KMS-11 (cell line): Measurements from ENCODE around the gene KIAA1755.

Experiments used
- H2AFZ ChIP-seq: fragments of 200-600 bp; sonication (generic); 2 replicates; pipeline ENCODE4 v1.6.1; 2016; ENCODE audit warnings: antibody characterized with exemption, mixed run types, low read depth
- H3K27ac ChIP-seq: fragments of 200-600 bp; sonication (generic); 2 replicates; pipeline ENCODE4 v1.6.1; 2016; ENCODE audit warnings: mild to moderate bottlenecking, mixed run types
- H3K27me3 ChIP-seq: fragments of 200-600 bp; sonication (generic); 2 replicates; pipeline ENCODE4 v1.6.1; 2017; ENCODE audit warnings: mild to moderate bottlenecking, low read depth, mixed run types, moderate library complexity; ENCODE audit not compliant: insufficient read depth
- H3K36me3 ChIP-seq: fragments of 200-600 bp; sonication (generic); 2 replicates; pipeline ENCODE4 v1.6.1; 2017; ENCODE audit warnings: mild to moderate bottlenecking, mixed run types; ENCODE audit not compliant: insufficient read depth
- H3K4me1 ChIP-seq: fragments of 200-600 bp; sonication (generic); 2 replicates; pipeline ENCODE4 v1.6.1; 2016; ENCODE audit warnings: mild to moderate bottlenecking, low read depth, mixed run types; ENCODE audit not compliant: poor library complexity, severe bottlenecking
- H3K4me2 ChIP-seq: fragments of 200-600 bp; sonication (generic); 2 replicates; pipeline ENCODE4 v1.7.0; 2016; ENCODE audit warnings: mild to moderate bottlenecking, mixed run types
- H3K4me3 ChIP-seq: fragments of 200-600 bp; sonication (generic); IDR thresholded peaks from 2 replicates; pipeline ENCODE4 v1.6.1; 2017; ENCODE audit warnings: low read depth, low read length, mixed read lengths; ENCODE audit not compliant: insufficient read depth
- H3K79me2 ChIP-seq: fragments of 200-600 bp; sonication (generic); 2 replicates; pipeline ENCODE4 v1.6.1; 2016; ENCODE audit warnings: low read depth, mixed run types; ENCODE audit not compliant: insufficient read depth
- H3K9ac ChIP-seq: fragments of 200-600 bp; sonication (generic); 2 replicates; pipeline ENCODE4 v1.6.1; 2016; ENCODE audit warnings: mild to moderate bottlenecking, mixed run types
- H4K20me1 ChIP-seq: fragments of 200-600 bp; sonication (generic); 2 replicates; pipeline ENCODE4 v1.6.1; 2016; ENCODE audit warnings: mild to moderate bottlenecking, mixed run types; ENCODE audit not compliant: insufficient read depth
- CTCF ChIP-seq: fragments of 200-600 bp; sonication (generic); conservative IDR thresholded peaks from 2 replicates; pipeline ENCODE4 v1.6.1; 2017; ENCODE audit warnings: low read depth, mild to moderate bottlenecking, antibody characterized with exemption, low read length, moderate library complexity, mixed read lengths

The KIAA1755 gene

GRCh38 chr20:38215194-38216182 is 45.0 kb downstream of the KIAA1755 start:
- no peak overlapping the region for H3K4me2 ChIP-seq
- no peak overlapping the region for H3K4me3 ChIP-seq
- no peaks in the 10 kb centered on the region for H3K4me1 ChIP-seq
- no peak overlapping the region for H3K27ac ChIP-seq
- no peak for TF ChIP-seq CTCF
- H3K36me3 ChIP-seq: no peaks in the 10 kb centered on the region
- no peaks in the 10 kb centered on the region; the same call in 1 of the 2 replicates for H3K27me3 ChIP-seq
- H3K79me2 ChIP-seq: no peaks in the 10 kb centered on the region
- no peak overlapping the region for H3K9ac ChIP-seq
- H2AFZ ChIP-seq: no peak overlapping the region
- no peaks in the 10 kb centered on the region for H4K20me1 ChIP-seq

- H3K4me2 ChIP-seq: no peak overlapping the region
Observed at GRCh38 chr20:38214256-38215193, 46.0 kb downstream of the KIAA1755 start.

GRCh38 chr20:38213607-38213940 is 47.0 kb downstream of the KIAA1755 start:
- Histone ChIP-seq H3K4me2 (no peak overlapping the region), H3K36me3 (no peaks in the 10 kb centered on the region), H3K9ac (no peak overlapping the region), H3K79me2 (no peaks in the 10 kb centered on the region), H3K4me1 (no peaks in the 10 kb centered on the region), H2AFZ (no peak overlapping the region), H4K20me1 (no peaks in the 10 kb centered on the region), H3K4me3 (no peak overlapping the region), H3K27ac (no peak overlapping the region), H3K27me3 (no peaks in the 10 kb centered on the region; the same call in 1 of the 2 replicates)
- TF ChIP-seq CTCF: no peak

More at GRCh38 chr20:38214256-38215193, 46.0 kb downstream of the KIAA1755 start:
- Histone ChIP-seq H3K9ac (no peak overlapping the region), H3K4me3 (no peak overlapping the region), H3K79me2 (no peaks in the 10 kb centered on the region), H3K27me3 (no peaks in the 10 kb centered on the region; the same call in 1 of the 2 replicates), H3K4me1 (no peaks in the 10 kb centered on the region), H3K36me3 (no peaks in the 10 kb centered on the region), H4K20me1 (no peaks in the 10 kb centered on the region), H3K27ac (no peak overlapping the region), H2AFZ (no peak overlapping the region)
- no peak for TF ChIP-seq CTCF

DNA sequence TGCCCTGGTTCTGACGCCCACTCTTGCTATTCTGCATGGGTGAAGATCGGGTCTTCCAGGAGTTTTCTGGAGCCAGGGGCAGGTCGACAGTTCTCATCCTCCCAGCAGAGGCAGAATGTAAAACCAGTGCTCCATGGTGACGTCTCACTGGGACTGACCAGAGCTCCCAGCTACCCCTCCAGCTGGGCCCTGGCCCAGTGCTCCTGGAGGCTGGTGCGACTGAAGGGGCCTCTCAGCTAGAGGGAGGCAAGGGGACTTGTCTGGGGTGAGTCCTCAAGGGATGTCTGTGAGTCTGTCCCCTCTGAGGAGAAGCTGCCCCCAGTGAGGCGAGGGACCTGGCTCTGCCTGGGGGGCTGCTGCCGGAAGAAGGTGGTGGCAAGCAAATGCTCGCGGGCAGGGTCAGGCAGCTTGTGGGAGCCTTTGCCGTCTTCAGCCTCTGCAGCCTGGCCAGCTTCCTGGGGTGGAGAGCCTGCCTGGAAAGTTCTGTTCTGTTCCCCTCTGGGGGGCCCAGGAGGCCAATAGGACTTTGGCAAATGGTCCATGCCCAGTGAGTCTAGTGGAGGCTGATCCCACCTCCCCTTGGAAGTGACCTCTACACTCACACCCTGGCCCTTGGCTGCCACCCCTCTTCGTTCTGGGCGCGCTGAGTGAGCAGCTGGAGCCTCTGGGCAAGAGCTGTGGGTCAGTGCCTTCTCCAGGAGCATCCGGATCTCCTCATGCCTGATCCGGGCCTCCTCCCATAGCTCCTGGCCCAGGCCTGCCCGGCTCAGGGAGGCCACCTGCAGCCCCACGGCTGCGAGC is 47.5 kb downstream of the KIAA1755 start:
- no peaks in the 10 kb centered on the region for H3K4me1 ChIP-seq
- no peak for TF ChIP-seq CTCF
- no peaks in the 10 kb centered on the region; the same call in 1 of the 2 replicates for H3K27me3 ChIP-seq
- H3K4me3 ChIP-seq: no peak overlapping the region
- H4K20me1 ChIP-seq: no peaks in the 10 kb centered on the region
- H3K9ac ChIP-seq: no peak overlapping the region
- no peaks in the 10 kb centered on the region for H3K79me2 ChIP-seq
- no peak overlapping the region for H3K4me2 ChIP-seq
- no peak overlapping the region for H3K27ac ChIP-seq
- no peak overlapping the region for H2AFZ ChIP-seq
- no peaks in the 10 kb centered on the region for H3K36me3 ChIP-seq
